ENCODE measurements around the gene PTPN20.

Gene PTPN20

DNA sequence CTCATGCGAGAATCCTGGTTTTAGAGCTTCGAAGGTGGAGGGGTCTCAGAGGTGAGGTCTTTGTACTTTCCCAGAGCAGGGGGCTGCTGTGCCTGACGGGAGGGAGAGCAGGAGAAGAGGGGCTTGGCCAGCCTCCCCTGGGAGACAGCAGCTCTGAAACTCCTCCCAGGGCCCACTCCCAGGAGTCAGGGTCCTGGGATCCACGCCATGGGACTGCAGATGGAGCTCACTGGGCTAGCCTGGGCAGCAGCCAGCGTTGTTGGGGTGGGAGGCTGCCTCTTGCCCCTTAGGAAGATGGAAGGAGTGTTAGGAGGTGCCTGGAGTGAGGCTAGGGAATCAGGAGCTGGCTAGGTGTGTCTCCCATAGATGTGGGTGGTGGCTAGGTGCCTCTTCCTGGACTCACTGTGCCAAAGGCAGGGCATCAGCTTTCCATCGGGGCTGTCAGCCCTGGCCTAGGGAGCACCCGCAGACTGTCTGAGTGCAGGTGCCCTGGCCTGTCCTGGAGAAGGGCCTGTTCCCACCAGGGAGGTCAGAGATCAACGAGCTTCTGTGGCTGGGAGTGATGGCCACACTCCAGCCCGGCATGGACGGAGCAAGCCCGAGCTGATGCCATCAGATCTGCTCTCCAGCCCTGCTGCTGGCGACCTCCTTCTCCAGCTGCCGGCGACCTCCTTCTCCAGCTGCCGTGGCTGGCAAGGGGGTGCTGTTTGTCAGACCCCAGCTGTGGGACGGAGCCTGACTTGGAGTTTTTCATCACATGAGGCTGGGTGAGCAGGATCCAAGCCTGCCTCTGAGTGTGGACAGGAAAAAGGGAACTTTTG lies 111.3 kb downstream of the PTPN20 start:
- FAIRE-seq: no peak

DNA sequence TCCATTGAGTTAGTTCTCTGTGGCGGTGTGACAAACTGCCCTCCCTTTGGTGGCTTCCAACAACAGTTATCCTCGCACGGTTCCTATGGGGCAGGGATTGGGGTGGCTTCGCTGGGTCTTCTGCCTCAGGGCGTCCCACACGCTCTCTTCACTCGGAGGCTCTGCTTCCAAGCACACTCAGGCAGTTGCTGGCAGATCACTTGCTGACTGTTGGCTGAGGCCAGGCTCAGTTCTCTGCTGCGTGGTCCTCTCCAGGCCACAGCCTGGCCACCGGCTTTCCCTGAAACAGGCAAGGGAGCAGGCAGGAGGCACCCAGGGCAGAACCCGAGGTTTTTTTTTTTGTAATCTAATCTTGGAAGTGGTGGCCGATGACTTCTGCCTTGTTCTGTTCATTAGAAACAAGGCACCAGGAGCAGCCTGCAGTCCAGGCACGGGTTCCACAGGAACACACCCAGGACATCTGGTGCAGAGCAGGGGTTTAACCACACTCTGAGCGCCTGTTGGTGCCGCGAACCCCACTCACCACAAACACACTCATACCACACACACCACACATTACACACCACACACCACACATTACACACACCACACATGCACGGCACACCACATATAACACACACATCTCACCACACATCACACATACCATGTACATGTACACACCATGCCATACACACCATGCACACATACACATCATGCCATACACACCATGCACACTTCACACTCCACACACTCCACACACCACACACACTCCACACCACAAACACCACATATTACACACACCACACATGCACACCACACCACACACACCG lies 112.2 kb downstream of the PTPN20 start:
- no peak for FAIRE-seq

DNA sequence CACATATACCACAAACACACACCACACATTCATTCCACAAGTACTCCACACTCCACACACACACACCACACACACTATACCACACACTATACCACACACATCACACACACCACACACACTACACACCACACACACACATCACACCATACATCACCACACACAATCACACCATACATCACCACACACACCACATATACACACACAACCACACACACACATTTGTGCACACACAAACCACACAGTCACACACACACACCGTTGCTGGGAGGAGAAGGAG lies 112.8 kb downstream of the PTPN20 start:
- FAIRE-seq: no peak

DNA sequence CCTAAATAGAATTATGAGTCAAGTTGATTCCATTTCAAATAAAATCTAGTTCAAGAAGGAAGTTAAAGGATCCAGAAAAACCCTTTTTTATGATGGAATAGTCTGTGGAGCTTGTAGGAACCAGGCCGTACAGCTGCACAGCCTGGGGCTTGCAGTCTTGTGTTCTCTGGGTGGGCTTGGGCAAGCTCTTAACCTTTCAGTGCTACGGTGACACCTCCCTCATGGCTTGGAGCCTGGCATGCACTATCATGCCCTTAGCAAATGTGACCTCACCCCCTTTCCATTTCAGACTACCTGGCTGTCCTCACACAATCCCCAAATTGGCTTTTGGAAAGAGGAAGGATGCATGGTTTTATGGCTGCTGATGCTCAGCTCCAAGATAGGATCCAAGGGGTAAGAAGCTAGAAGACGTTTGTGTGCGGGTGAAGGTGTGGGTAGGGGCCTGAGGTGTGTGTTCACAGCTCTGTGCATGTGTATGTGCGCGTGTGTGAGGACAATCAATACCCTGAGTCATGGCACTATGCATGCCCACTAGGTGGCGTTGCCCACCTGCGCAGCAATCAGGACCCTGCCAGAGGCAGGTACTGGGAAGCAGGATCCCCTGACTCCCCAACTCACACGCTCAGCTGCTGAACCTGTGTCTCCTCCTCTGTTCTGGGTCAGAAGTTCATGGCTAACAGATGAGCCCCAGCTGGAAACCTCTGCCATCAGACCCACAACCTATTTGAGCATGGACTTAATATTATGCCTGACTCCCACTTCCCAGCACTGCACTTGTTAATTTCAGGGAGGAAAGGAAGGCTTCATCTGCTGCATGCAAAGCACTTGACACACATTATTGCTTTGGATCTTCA lies 113.4 kb downstream of the PTPN20 start:
- FAIRE-seq: no peak

DNA sequence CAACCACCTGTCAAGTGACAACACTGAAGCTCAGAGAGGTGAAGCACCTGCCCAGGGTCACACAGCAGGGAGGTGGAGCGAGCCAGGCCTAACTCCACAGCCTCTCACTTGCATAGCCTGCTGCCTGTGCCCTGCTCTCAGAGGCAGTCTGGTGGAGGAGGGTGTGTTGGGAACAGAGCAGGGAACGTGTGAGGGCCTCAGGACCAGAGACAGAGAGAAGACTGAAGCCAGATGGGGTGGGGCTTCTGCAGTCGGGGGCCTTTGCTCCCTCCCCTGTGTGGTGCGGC lies 114.0 kb downstream of the PTPN20 start:
- no peak for FAIRE-seq

DNA sequence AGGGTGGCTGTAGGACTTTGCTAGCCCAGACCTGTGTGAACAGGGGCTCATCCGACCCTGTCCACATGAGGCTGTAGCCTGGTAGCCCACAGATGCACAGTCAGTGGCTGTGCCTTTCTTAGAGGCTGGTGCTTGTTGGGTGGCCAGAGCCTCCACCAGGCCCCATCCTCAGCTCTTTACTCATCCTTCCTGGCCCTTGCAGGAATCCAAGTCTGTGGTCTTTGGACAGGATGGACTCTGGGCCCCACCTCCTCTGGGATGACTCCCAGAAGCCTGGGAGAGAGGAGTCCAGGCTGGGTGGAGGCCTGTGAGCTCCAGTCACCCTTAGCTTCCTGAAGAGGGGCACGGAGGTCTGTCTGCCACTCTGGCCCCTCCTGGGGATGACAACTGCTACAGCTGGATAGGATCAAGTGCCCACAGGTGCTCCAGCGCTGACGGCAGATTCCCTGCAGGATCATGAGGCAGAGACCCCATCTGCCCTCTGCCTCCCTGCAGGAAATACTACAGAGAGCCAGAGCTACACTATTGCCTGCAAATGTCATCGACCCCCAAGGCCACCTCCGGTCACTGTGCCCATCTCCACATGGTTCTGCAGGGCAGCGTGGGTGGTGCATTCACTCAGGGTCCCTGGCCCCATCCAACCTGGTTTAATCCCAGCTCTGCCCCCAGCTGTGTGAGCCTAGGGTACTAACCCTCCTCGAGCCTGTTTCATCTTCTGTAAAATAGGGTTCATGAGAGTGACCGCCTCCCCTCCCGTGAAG lies 114.5 kb downstream of the PTPN20 start:
- no peak for FAIRE-seq

DNA sequence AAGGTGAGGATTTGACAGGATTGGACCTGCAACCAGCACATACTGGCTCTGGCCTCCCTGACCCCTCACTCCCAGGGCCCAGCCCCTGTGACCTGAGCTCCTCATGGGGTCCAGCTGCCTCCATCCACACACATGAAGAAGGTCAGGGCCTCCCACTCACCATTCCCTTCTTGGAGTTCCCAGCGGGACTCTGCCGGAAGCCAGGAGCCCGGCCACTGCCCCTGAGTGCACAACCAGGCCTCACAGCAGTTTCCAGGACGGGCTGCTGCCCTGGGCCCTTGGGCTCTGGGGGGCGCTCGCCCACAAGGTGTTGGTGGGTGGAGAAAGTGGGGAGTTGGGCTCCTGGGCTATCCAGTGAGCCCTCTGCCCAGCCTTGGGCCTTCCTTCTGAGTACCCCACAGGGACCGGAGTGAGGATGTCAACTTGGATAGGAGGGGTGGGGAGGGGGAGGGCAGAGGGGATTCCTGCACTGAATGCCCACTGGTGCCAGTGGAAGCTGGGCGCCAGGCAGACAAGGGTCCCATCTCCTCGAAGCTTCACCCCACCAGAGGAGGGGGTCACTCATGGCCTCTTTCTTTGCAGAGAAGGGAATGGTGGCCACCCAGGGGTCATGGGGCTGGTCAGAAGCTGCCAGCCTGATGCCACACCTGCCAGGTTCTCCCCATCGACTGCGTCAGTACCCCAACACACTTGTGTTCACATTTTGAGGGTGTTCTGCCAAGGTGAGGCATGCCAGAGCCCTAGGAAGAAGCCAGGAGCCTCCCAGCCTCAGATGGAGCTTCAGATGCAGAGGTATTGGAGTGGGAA lies 115.3 kb downstream of the PTPN20 start:
- no peak for FAIRE-seq

DNA sequence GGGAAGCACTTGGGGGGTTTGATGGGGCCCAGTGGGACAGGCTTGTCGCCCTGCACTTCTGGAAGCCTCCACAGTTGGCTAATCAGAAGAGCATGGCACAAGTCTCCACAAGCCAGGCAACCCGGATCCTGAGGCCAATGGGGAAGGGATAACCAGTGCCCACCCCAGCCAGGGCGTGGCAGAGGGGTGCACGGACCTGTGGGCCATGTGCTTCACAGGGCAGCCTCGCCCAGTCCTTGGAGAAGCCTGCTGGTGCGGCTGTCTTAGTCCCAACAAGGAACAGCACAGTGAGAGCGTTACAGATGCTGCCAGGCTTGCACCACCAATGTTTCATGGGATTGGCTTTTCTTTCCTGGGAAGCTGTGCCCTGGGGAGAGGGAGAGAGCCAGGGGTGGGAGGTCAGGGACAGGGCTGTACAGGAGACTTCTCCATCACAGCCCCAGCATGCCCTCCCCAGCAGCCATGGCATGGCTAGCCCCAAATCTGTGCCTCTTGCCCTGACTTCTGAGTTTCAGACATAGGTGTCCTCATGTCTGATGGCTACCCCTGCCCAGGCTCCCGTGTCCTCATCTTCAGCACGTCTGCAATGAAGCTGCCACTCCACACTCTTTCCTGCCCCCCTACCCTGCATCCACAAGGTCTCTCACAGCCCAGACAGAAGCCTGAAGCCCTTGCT lies 116.0 kb downstream of the PTPN20 start:
- no peak for FAIRE-seq

DNA sequence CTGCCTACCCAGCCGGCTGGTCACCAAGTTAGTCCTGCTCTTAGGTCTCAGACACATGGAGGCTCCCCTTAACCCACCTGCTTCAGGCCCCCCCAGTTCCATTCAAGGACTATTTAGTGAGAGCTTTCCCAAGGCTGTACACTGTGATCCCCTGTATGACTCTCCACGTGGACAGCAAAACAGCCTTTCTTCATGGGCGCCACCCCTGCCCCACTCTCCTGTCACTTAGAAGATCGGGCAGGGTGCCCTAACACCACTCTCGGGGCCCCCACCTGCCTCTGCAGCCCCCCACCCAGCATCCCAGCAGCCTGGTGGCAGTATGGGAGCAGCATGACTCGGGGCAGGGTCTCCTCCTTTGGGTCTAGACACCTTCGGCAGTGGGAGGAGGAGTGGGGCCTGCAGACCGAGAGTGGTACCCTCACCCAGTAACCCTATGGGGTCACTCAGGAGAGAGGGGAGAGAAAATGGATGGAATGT lies 116.6 kb downstream of the PTPN20 start:
- FAIRE-seq: no peak

DNA sequence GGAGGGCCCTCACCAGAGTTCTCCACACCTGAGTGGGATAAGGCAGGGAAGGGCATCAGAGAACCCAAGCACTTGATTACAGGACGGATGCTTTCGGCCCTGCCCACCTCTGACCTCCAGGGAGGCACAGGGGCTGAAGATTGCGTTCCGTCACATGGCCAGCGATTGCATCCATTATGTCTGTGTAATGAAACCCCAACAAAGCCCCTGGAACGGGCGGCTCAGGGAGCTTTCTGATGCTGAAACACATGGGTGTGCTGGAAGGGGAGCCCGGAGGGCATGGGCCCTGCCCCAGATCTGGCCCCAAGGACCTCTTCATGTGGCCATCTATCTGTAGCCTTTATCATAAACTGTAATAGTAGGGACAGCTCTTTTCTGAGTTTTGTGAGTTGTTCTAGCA lies 117.2 kb downstream of the PTPN20 start:
- no peak for FAIRE-seq

DNA sequence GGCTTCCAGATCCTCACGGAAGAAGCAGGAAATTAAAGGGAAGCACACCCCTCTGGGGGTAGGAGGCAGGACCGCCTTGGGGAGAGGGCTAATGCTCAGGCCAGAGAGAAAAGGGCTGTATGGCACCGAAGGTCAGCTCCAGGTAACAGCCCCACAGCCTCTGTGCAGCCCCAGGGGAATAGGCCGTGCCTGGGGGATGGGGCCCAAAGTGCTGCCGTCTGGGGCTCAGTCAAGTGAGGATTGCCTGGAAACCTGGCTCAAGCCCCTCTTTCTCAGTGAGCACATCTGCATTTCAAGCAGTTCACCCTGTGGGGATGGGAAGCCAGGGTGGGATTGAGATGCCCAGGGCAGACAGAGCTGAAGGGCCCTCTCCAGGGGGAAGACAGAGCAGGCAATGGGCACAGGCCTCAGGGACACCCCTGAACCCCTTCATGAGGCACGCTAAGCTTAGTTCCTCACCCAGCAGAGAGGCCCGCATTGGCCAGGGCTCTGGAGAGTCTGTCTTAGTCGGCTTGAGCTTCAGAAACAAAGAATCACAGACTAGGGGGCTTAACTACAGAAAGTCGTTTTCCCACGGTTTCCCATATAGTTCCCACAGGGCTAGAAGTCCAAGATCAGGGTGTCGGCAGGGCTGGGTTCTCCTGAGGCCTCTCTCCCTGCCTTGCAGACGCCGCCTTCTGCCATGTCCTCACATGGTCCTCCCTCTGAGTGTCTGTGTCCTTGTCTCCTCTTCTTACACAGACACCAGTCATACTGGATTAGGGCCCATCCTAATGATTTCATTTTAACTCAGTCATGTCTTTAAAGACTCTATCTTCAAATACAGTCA lies 118.2 kb downstream of the PTPN20 start:
- no peak for FAIRE-seq

DNA sequence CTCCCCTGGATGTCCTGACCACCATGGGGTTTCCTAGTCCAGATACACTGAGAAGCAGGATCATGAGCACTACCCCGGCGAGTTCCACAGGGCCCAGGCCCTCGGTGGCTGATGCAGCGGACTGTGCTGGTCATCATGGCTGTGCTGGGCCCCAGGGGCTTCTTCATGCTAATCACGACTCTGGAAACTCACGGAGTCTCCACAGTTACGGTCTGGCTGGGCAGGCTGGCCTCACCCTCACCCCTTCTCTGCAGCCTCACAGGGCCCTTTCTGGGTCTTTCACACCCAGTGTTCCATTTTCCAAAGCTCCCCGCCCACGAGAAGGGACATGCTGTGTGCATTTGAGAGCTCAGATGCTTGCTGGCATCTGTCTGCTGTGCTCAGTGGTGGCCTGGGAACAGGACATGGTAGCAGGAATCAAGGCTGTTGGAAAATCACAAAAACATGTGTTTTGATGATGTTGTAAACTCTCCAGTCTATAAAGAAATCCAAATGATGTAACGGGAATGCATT lies 119.0 kb downstream of the PTPN20 start:
- FAIRE-seq: no peak

DNA sequence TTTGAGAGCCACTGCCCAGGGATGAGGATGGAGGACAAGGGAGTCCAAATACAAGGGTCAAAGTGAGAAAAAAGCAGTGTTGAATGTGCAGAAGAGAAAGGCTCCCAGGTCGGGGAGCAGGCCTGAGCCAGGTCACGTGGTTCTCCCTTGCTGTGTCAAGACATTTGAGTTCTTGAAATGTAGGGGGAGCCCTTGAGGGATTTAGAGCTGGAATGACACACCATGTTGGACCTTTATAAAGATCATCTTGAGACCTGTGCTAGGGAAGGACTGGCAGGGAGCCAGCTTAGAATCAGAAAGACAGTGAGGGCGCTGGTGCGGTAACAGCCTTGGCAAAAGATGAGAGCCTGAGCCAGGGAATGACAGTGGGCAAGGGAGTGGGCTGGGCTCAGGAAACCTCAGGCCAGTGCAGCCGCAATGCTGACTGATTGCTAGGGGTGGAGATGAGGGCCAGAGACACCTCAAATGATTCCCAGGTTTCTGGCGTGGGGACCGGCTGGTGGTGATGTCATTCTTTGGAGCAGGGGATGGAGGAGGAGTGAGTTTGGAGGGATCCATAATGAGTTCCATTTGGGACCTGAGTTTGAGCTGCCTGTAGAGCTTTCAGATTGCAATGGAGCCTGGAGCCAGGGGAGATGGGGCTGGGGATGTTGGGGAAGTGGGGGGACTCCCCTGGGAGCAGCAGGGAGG lies 120.1 kb downstream of the PTPN20 start:
- no peak for FAIRE-seq

DNA sequence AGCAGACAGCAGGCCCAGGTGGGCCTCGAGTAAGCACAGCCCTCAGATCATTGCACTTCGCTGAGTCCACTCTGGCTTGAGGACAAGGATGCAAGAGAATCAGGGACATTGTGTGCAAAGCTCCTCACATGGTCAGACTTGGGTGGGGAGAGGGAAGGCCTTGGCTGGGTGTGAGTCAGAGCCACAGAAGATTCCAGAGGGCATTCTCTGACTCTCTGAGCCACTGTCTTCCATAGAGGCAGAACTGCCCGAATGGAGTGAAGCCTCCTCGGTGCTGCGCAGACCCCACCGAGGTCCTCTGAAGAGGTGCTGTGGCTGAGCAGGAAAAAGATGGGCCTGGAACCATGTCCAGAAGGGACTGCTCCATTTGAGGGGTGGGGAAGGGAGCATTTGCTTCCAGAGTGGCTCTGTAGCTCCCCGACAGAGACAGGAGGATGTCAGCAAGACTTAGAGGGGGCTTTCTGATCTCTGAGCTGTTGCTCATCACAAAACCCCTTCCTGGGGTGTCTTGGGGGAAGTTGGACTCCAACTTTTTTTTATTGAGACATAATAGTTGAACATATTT lies 120.8 kb downstream of the PTPN20 start:
- FAIRE-seq: no peak

DNA sequence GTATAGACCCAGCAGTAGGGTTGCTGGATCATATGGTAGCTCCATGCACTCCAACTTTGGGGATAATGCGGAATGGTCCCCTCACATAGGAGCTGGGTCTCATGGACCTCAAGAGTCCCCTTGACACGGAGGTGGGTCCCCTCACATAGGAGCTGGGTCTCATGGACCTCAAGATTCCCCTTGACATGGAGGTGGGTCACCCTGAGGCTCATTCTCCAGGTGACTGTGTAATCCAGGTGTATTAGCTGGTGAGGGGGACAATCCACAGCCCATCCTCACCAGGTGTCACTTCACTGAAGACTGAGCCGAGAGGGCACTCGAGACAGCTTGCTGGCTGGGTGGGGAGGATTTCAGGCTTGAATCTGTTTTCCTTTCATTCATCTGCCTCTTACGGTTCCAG lies 121.9 kb downstream of the PTPN20 start:
- FAIRE-seq: no peak

DNA sequence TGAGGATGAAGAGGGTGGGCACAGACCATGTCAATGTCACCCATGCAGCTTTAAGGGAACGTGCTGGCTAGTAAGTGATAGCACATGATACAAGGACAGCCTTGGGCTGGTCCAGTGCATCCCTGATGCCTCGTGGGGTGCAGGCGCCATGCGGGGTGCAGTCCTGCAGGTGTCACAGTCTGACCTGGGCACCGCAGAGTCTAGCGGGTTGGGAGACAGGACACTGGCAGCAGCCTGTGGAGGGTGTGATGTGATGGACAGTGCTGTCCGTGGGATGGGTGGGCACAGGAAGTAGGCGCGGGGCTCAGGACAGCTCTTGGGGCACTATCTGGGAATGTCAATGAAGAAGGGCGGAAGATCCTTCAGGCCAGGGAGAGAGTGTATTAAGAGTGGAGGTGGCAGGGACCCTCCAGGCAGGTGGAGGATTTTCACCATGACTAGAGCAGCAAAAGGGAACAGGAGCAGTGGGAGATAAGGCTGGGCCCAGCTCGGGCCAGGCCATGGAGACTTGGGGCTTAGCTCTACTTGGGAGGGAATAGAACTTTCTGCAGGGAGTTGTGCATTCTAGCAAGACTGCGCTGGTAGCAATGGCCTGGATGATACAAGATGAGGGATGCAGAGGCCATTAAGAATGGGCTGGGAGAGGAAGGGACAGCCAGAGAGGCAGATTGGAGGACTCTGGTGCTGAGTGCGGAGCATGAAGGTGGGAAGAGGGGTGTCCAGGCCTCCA lies 122.5 kb downstream of the PTPN20 start:
- no peak for FAIRE-seq

DNA sequence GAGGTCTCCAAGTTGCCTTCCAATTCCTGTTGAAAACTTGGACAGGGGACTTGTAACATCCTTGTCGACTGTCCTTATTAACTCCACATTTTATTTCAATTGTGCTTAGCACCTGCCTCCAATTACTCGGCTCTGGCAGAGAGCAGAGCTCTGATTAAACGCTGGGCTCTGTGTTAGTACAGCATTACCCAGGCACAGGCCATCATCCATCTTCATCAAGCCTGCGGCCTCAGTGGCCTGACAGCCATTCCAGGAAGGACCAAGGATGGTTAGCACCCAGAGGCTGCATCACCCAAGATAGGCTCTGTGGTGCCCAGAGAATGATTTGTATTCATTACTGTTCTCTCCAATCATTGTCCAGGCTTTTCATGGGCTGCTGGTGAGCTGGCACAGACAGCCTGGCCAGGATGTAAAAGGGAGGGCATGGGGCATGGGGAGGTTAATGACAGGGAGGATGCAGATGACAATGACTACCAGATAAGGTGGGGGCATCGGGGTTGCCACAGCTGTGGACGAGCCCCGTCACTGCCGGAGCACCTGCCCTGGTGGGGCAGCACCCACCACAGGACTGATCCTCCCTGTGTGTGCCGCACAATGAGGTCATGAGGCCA lies 123.3 kb downstream of the PTPN20 start:
- FAIRE-seq: no peak

DNA sequence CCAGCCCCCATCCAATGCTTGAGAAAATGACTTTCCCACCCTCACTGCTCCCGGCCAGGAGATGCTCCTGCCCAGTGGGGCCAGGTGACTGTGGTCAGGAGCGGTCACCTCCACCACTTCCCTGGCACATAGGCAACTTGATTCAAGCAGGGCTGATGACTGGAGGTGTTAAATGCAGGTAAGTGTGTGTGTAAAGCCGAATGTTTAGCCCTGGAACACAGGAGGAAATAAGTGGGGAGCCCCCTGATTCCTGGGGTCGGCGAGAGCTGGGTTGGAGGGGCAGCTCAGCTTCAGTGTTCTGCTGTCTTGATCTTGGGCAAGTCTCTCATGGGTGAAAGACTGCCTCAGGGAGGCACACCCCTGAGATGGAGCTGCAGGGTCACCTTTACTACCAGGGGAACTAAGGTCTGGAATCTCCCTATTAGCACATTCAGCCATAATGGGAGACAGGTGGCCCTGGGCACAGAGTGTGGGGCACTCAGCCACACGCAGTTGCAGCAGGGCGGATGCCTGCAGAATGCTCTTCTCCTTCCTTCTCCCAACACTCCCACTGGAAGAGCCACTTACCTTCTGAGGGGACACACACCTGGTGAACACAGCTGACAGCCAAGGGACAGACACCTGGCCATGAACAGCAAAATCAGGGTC lies 124.1 kb downstream of the PTPN20 start:
- FAIRE-seq: no peak
